AG10803 (cell line): ENCODE results near the gene AKAP8L.

ENCODE experiments used
- DNase-seq: peaks from one replicate; pipeline ENCODE4 v3.0.0; 2010; ENCODE audit warnings: low read depth
- H3K4me3 ChIP-seq: 2 replicates; pipeline ENCODE4 v1.5.1; 2011; ENCODE audit warnings: mild to moderate bottlenecking, low read length, control low read depth
- TF ChIP-seq, protein P1 (sequence below): conservative IDR thresholded peaks from 2 replicates; pipeline ENCODE4 v1.5.1; 2011; ENCODE audit warnings: mild to moderate bottlenecking, low read length, control low read depth, inconsistent platforms

AKAP8L gene

DNA sequence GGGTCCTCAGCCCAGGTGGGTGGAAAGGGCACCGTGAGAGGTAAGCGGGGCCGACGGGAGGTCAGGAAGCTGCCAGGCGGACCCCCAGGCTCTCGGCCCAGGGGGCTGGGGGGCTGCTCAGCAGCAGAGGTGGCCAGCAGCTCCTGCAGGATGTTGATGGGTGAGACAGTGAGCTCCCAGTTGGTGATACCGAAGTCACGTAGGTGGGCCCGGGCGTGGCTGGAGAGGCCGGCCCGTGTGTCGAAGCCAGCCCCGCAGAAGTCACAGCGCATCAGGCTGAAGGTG, 18.0 kb upstream of the AKAP8L start:
- H3K4me3 ChIP-seq, result no peak overlapping the region
- TF ChIP-seq, protein P1, sequence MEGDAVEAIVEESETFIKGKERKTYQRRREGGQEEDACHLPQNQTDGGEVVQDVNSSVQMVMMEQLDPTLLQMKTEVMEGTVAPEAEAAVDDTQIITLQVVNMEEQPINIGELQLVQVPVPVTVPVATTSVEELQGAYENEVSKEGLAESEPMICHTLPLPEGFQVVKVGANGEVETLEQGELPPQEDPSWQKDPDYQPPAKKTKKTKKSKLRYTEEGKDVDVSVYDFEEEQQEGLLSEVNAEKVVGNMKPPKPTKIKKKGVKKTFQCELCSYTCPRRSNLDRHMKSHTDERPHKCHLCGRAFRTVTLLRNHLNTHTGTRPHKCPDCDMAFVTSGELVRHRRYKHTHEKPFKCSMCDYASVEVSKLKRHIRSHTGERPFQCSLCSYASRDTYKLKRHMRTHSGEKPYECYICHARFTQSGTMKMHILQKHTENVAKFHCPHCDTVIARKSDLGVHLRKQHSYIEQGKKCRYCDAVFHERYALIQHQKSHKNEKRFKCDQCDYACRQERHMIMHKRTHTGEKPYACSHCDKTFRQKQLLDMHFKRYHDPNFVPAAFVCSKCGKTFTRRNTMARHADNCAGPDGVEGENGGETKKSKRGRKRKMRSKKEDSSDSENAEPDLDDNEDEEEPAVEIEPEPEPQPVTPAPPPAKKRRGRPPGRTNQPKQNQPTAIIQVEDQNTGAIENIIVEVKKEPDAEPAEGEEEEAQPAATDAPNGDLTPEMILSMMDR, result no peak
- DNase-seq, result no peak

DNA sequence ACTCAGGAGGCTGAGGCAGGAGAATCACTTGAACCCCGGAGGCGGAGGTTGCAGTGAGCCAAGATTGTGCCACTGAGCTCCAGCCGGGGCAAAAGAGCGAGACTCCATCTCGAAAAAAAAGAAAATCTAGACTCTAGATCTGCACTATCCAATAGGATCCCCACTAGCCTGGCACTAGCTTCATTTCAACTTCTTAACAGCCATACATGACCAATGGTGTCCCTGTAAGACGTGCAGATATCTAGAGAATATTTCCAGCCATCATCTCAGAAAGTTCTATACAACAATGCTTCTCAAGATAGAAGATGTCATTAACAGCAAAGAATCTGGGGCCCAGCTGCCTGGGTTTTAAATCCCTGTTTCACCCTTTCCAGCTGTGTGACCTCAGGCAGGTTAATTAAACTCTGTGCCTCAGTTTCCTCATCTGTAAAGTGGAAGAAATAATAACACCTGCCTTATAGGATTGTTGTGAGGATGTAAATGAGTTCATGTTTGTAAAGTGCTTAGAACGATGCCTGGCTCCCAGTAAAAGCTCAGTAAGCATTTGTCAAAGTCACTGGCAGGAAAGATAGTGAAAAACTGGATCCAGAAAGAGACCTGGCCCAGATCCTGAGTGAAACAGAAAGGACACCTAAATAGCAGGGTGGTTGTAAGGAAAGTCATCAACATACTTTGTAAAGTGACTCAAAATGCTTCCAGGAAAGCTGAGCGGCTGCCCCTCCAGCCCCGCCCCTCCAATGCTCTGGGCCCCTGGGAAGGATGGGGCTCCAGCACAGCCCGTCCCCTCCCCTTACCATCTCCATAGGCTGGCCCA, 17.4 kb upstream of the AKAP8L start:
- DNase-seq, result no peak
- TF ChIP-seq, protein P1, result no peak
- no peak overlapping the region for H3K4me3 ChIP-seq

DNA sequence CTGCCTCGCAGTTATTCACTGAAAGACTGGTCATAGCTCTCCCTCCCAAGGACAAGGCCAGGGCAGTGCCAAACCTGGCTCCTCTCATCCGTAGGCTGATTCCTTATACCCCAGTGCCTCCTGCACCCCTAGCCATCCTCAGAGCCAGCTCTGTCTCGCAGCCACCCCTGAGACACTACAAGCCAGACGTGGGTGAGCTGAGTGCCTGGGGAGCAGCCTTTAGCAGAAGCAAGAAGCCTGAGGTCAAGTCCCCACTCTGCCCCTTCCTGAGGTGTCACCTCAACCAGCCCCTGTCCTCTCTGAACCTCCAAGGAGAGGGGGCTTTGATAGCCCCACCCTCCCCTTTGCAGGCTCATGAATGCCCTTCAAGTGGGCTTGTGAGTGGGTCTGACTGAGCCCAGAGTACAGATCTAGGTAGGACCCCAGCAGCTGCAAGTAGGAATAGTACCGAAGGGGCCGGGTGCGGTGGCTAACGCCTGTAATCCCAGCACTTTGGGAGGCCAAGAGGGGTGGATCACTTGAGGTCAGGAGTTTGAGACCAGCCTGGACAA, 14.8 kb upstream of the AKAP8L start:
- TF ChIP-seq, protein P1, result no peak
- no peak for DNase-seq
- peak overlapping the region; percentile 70 for H3K4me3 ChIP-seq

DNA sequence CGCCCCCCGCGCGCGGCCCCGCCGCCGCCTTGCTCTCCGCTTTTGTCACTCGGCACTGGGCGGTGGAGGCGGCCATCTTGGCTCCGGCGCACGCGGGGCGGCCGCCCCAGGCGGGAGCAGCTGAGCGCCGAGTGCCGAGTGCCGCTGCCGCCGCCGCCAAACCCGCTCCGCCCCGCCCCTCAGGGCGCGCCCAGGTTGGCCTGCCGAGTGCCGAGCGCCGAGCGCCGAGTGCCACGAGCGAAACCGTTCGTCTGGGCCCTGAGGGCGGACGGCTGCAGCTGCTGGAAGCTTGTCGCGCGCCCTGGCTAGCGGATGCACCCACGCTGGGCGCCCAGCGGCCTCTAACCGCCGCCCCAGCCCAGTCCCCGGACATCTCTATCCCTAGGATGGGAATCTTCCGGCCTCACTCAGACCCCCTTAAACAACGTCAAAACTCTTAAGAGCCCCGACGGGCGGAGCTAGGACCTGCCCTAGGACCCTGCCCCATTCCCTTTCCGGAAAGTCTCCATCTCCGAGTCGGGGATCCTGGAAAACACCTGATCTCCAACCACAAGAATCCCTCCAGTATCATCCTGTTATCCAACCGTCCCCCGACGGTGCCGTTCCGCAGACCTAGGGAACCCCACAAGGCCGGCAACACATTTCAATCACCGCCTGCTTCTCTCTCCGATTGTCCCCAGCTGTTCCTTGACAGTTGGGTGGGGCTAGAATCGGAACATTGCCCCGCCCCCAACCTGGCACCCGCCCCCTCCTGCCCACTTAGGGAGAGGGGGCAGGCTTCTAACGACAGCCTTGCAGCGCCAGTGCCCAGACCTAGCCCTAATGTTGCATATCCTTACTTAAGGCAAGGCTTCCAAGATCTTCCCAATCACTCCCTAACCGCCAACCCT, 14.1 kb upstream of the AKAP8L start:
- peak; percentile 92 for DNase-seq
- H3K4me3 ChIP-seq, result peak overlapping the region; percentile 70
- TF ChIP-seq, protein P1, result no peak

DNA sequence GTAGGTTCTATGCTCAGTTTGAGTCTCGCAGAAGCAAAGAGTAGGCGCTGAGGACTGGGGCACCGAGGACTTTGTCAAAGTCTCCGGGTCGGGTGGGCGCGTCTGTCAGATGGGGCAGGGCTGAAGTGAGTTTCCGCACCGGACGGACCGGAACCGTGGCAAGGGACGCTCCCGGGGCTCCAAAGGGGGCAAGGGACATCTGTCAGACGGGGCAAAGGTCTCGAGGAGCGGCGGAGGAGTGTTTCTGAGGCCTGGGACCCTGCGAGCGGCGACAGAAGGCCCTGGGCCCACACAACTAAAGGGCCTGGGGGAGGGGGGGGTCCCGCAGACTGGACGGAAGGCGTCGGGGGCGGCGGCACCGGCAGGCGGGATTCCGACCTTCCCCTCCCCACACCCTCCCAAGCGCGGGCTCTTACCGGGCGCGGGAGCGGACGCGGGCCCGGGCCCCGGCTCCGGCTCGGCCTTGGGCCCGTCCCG, 13.3 kb upstream of the AKAP8L start:
- TF ChIP-seq, protein P1, result no peak
- H3K4me3 ChIP-seq, result peak overlapping the region; percentile 83
- no peak for DNase-seq

DNA sequence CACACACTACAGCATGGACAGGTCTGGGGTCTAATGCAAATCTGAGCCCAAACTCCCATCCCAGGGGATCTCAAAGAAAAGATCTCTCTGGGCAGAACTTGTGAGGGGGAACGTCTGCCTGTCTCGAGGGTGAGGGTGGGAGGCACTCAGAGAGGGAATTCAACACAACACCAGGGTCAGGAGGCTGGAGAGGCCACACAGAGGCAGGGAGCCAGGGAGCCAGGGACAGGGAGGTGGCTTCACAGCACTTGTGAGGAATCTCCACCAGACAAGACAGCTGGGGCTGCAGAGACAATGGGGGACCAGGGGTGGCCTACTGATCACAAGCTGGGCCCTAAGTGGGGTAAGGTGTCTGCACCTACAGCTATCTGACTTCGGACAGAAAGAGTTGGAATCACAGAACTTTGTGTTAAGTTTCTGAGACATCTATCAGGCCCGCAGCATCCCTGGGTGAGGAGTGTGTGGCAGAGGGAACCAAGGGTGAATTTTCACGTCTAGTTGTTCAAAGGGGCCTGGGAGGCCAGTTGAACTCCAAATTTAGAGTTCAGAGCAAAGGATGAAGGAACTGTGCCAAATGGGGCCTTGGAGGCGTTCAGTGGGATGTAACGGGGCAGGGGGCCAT, 12.7 kb upstream of the AKAP8L start:
- DNase-seq, result no peak
- peak overlapping the region; percentile 83 for H3K4me3 ChIP-seq
- TF ChIP-seq, protein P1, result no peak
